ENCODE data around the gene PIP5K1B. TPM values are rescaled to one million over a fixed set of nuclear protein-coding genes. Genes with fewer than 3 reads are reported as not detected.

Gene PIP5K1B
- total and polyA plus RNA-seq, 2 experiments from 2014 or later: 1.3 to 2.8 TPM

GRCh38 chr9:68998812-68999211 lies 293.8 kb downstream of the PIP5K1B start:
- Mint-ChIP-seq H3K27me3 (ENCODE audit: insufficient read depth, low read depth, poor library complexity) (no peaks in the 10 kb centered on the region), H3K4me1 (peaks cover 33% of the 10 kb centered on the region), H3K27ac (no peak overlapping the region), H3K9me3 (no peaks in the 10 kb centered on the region), H3K4me3 (no peak overlapping the region), H3K36me3 (ENCODE audit: low read depth) (no peaks in the 10 kb centered on the region)
- DNase-seq (ENCODE audit: low spot score) (no peak), ATAC-seq (no peak)
- Histone ChIP-seq H3K79me2 (replicated peaks; ENCODE audit: insufficient read depth) (no peaks in the 10 kb centered on the region), H3F3A (replicated peaks; ENCODE audit: low read depth) (no peaks in the 10 kb centered on the region), H3K4me2 (no peak overlapping the region), H4K20me1 (replicated peaks; ENCODE audit: insufficient read depth) (no peaks in the 10 kb centered on the region), H3K27ac (ENCODE audit: low read depth) (no peak overlapping the region), H2AFZ (peak overlapping the region; percentile 81), H3K4me1 (ENCODE audit: insufficient read depth) (peaks cover 27% of the 10 kb centered on the region), H3K9me2 (ENCODE audit: insufficient read depth) (no peaks in the 10 kb centered on the region), H3K36me3 (ENCODE audit: insufficient read depth) (no peaks in the 10 kb centered on the region), H3K27me3 (ENCODE audit: insufficient read depth) (no peaks in the 10 kb centered on the region), H3K4me3 (no peak overlapping the region)
- TF ChIP-seq CTCF (conservative IDR thresholded peaks at IDR 0.05; ENCODE audit: low read depth in 2 of 2) (0 out of 4 replicates have a peak, but pooled peaks of 1 of the 2 experiments have one; percentile 3), POLR2AphosphoS5 (IDR thresholded peaks at IDR 0.05; ENCODE audit: low read depth) (no peak)

- Histone ChIP-seq H3F3A (replicated peaks; ENCODE audit: low read depth) (no peaks in the 10 kb centered on the region), H3K4me3 (no peak overlapping the region), H4K20me1 (replicated peaks; ENCODE audit: insufficient read depth) (no peaks in the 10 kb centered on the region), H3K27ac (ENCODE audit: low read depth) (no peak overlapping the region), H3K27me3 (ENCODE audit: insufficient read depth) (no peaks in the 10 kb centered on the region), H3K9me2 (ENCODE audit: insufficient read depth) (no peaks in the 10 kb centered on the region), H3K4me1 (ENCODE audit: insufficient read depth) (peaks cover 27% of the 10 kb centered on the region), H3K36me3 (ENCODE audit: insufficient read depth) (no peaks in the 10 kb centered on the region), H2AFZ (peak overlapping the region; percentile 72; the same call in 1 of the 2 replicates), H3K79me2 (replicated peaks; ENCODE audit: insufficient read depth) (no peaks in the 10 kb centered on the region), H3K4me2 (no peak overlapping the region)
- Mint-ChIP-seq H3K27ac (no peak overlapping the region; the same call in 1 of the 2 replicates), H3K4me3 (no peak overlapping the region), H3K27me3 (ENCODE audit: insufficient read depth, low read depth, poor library complexity) (no peaks in the 10 kb centered on the region), H3K4me1 (peaks cover 33% of the 10 kb centered on the region), H3K9me3 (no peaks in the 10 kb centered on the region), H3K36me3 (ENCODE audit: low read depth) (no peaks in the 10 kb centered on the region)
- TF ChIP-seq EZH2phosphoT487 (IDR thresholded peaks at IDR 0.05; ENCODE audit: unreplicated experiment) (no peak), POLR2AphosphoS5 (IDR thresholded peaks at IDR 0.05; ENCODE audit: low read depth) (no peak), CTCF (conservative IDR thresholded peaks at IDR 0.05; ENCODE audit: low read depth in 2 of 2) (peak; percentile 93 to 100)
- ATAC-seq (peak; percentile 97), DNase-seq (ENCODE audit: low spot score) (peak; percentile 92)
Measured at GRCh38 chr9:68999393-69000105, 294.5 kb downstream of the PIP5K1B start.

GRCh38 chr9:69001921-69002320 lies 296.9 kb downstream of the PIP5K1B start:
- no peak for TF ChIP-seq POLR2AphosphoS5 (IDR thresholded peaks at IDR 0.05; ENCODE audit: low read depth)
- TF ChIP-seq JUNB (IDR thresholded peaks at IDR 0.05; ENCODE audit: unreplicated experiment): no peak
- no peak for TF ChIP-seq REST (IDR thresholded peaks at IDR 0.05; ENCODE audit: unreplicated experiment)
- no peak for TF ChIP-seq NANOG (IDR thresholded peaks at IDR 0.05; ENCODE audit: borderline replicate concordance)
- TF ChIP-seq STAT1 (IDR thresholded peaks at IDR 0.05; ENCODE audit: unreplicated experiment): no peak
- no peak for TF ChIP-seq EZH2phosphoT487 (IDR thresholded peaks at IDR 0.05; ENCODE audit: unreplicated experiment)
- TF ChIP-seq EZH2 (IDR thresholded peaks at IDR 0.05; ENCODE audit: low read depth, unreplicated experiment): no peak
- Histone ChIP-seq H3F3A (replicated peaks; ENCODE audit: low read depth) (no peaks in the 10 kb centered on the region), H3K4me2 (no peak overlapping the region), H2AFZ (no peak overlapping the region), H3K36me3 (ENCODE audit: insufficient read depth) (no peaks in the 10 kb centered on the region), H3K27ac (ENCODE audit: low read depth) (no peak overlapping the region), H3K79me2 (replicated peaks; ENCODE audit: insufficient read depth) (no peaks in the 10 kb centered on the region), H3K9me2 (ENCODE audit: insufficient read depth) (no peaks in the 10 kb centered on the region), H4K20me1 (replicated peaks; ENCODE audit: insufficient read depth) (no peaks in the 10 kb centered on the region), H3K27me3 (ENCODE audit: insufficient read depth) (no peaks in the 10 kb centered on the region), H3K4me3 (no peak overlapping the region), H3K4me1 (ENCODE audit: insufficient read depth) (peaks cover 16% of the 10 kb centered on the region)
- no peak overlapping the region for H3K4me3 Mint-ChIP-seq
- DNase-seq (ENCODE audit: low spot score): no peak
- H3K27ac Mint-ChIP-seq: no peak overlapping the region
- H3K36me3 Mint-ChIP-seq (ENCODE audit: low read depth): no peaks in the 10 kb centered on the region
- no peaks in the 10 kb centered on the region for H3K27me3 Mint-ChIP-seq (ENCODE audit: insufficient read depth, low read depth, poor library complexity)
- H3K4me1 Mint-ChIP-seq: peaks cover 27% of the 10 kb centered on the region
- ATAC-seq: no peak
- no peaks in the 10 kb centered on the region for H3K9me3 Mint-ChIP-seq

Data from GM23338 (cell line).